GM18505 (cell line): ENCODE results near the gene HK1.
"Not testable (repeated sequence)": the region's sequence is repeated elsewhere in the genome, so short reads cannot be mapped to it uniquely, and the experiment has no call there.

Source experiments
- ATAC-seq: cut with Tn5 transposase; IDR thresholded peaks from one replicate; pipeline ENCODE4 v1.9.1; 2021; ENCODE audit not compliant: unreplicated experiment
- POLR2A ChIP-seq: IDR thresholded peaks from 4 replicates; pipeline ENCODE4 v1.6.1; 2011; ENCODE audit warnings: borderline replicate concordance; ENCODE audit not compliant: insufficient read depth, insufficient read length; ENCODE audit errors: extremely low read depth

HK1 gene

GRCh38 chr10:69329721-69330178 lies 51.5 kb downstream of the HK1 start:
- ATAC-seq: no peak
- no peak for TF ChIP-seq POLR2A

GRCh38 chr10:69331161-69331560 lies 52.9 kb downstream of the HK1 start:
- ATAC-seq: no peak
- TF ChIP-seq POLR2A: no peak

GRCh38 chr10:69332278-69333010 lies 54.1 kb downstream of the HK1 start:
- ATAC-seq: no peak
- no peak for TF ChIP-seq POLR2A

GRCh38 chr10:69333205-69333604 lies 54.9 kb downstream of the HK1 start:
- no peak for TF ChIP-seq POLR2A
- no peak for ATAC-seq

- ATAC-seq: not testable (repeated sequence)
Measured at GRCh38 chr10:69333865-69334301, 55.6 kb downstream of the HK1 start.

GRCh38 chr10:69334302-69335062 lies 56.2 kb downstream of the HK1 start:
- no peak for ATAC-seq
- no peak for TF ChIP-seq POLR2A

- TF ChIP-seq POLR2A: no peak
- no peak for ATAC-seq
Measured at GRCh38 chr10:69335063-69335587, 56.8 kb downstream of the HK1 start.

GRCh38 chr10:69335613-69336012 lies 57.3 kb downstream of the HK1 start:
- no peak for ATAC-seq
- no peak for TF ChIP-seq POLR2A

- no peak for TF ChIP-seq POLR2A
- ATAC-seq: no peak
Measured at GRCh38 chr10:69336952-69337295, 58.6 kb downstream of the HK1 start.

- no peak for TF ChIP-seq POLR2A
- no peak for ATAC-seq
Measured at GRCh38 chr10:69337296-69338132, 59.2 kb downstream of the HK1 start.

- no peak for TF ChIP-seq POLR2A
- ATAC-seq: no peak
Measured at GRCh38 chr10:69338133-69338456, 59.8 kb downstream of the HK1 start.

- no peak for ATAC-seq
- TF ChIP-seq POLR2A: no peak
Measured at GRCh38 chr10:69338547-69339450, 60.5 kb downstream of the HK1 start.

GRCh38 chr10:69340695-69341094 lies 62.4 kb downstream of the HK1 start:
- no peak for ATAC-seq
- no peak for TF ChIP-seq POLR2A

GRCh38 chr10:69343905-69344304 lies 65.6 kb downstream of the HK1 start:
- no peak for ATAC-seq
- TF ChIP-seq POLR2A: no peak
